Motor neuron (in vitro differentiated cells): ENCODE results near the gene FAM229B. TPM values are rescaled to one million over a fixed set of nuclear protein-coding genes. Genes with fewer than 3 reads are reported as not detected.
"Not testable (repeated sequence)": the region's sequence is repeated elsewhere in the genome, so short reads cannot be mapped to it uniquely, and the experiment has no call there.

ENCODE experiments used
- ATAC-seq, 8 experiments: fragments of 200-7000 bp; cut with Tn5 transposase; replicated peaks in 6 of 8; 2 replicates each; pipeline ENCODE4 v1.8.0; 2021; ENCODE audit warnings: mild to moderate bottlenecking in 8 of 8, moderate library complexity in 8 of 8
- H3K27ac ChIP-seq, 2 donors: fragments of 250-450 bp; sonication (Bioruptor Pico); 2 replicates each; pipeline ENCODE4 v1.9.0; 2021; ENCODE audit warnings: antibody characterized with exemption in 2 of 2, mild to moderate bottlenecking in 2 of 2, moderate library complexity in 1 of 2
- H3K4me1 ChIP-seq, 2 donors: fragments of 250-450 bp; sonication (Bioruptor Pico); replicated peaks in 1 of 2; 2 replicates each; pipeline ENCODE4 v1.6.1; 2021; ENCODE audit warnings: antibody characterized with exemption in 2 of 2, mild to moderate bottlenecking in 2 of 2, moderate library complexity in 1 of 2
- H3K4me3 ChIP-seq, 5 donors: fragments of 250-450 bp; sonication (Bioruptor Pico); 2 replicates each; pipeline ENCODE4 v1.9.0; 2021; ENCODE audit warnings: antibody characterized with exemption in 5 of 5, mild to moderate bottlenecking in 5 of 5, moderate library complexity in 4 of 5
- WGBS, 10 experiments: fragments of 450-650 bp; shearing (Covaris generic); methylation state at CpG; one replicate each; pipeline ENCODE4 v1.0.0; 2022; 5-methylcytosine and 5-hydroxymethylcytosine counted together
- in situ Hi-C, 9 experiments: fragments of 400-800 bp; cut with MboI; loops; one replicate each; pipeline ENCODE4 v1.15.0; 2021; ENCODE audit warnings: low sequenced_read_pairs in 9 of 9, low pct_unique_long_range_greater_than_20kb in 2 of 9; ENCODE audit not compliant: unreplicated experiment in 9 of 9
- total RNA-seq, 8 experiments: library from RNA; unstranded; fragments of 300-600 nt; gene quantifications; 2 replicates each; pipeline versions ENCODE4 v1.2.3 to v1.2.4, GENCODE V29; 2022

Gene FAM229B
- total RNA-seq, 8 experiments from 2014 or later: 10.7 to 121 (median 82.9) TPM

- 40 to 100% (median 90%) methylated on average over 1 to 5 of the region's 6 CpGs; no CpG with 5 or more reads in 1 of the 10 experiments for WGBS, 10 experiments
- Histone ChIP-seq H3K4me3 (no peak overlapping the region), H3K27ac (no peak overlapping the region), H3K4me1 (no peaks in the 10 kb centered on the region)
- peak in 1 of 8 experiments; percentile 25 for ATAC-seq
- in situ Hi-C loops: loop anchor here in 5 of 9 experiments (25.0 kb wide), 4 partner anchors 337 to 1012 kb away; a partner anchor contains a TSS
These were observed 38.2 kb upstream of the FAM229B start for GRCh38 chr6:112049026-112049799.

DNA sequence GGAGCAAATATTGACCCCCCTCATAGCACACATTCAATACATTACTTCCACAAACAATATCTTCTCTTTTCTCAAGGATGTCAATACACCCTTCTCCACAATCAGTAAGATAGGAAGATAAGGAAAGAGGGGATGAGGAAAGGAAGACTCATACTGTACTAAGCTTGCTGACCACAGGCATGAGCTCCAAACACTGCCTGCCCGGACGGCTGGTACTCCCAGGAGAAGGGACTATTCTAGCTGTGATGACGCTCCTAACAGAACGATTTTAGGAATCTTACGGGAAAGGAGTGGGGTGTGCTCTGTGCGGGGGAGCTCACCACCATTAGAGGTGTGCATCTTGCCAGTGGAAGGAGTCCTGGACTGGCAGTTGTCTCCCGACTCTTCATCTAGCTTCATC, 37.4 kb upstream of the FAM229B start:
- no peak overlapping the region for H3K27ac ChIP-seq
- 79 to 100% (median 90%) methylated on average over 1 to 6 of the region's 7 CpGs; no CpG with 5 or more reads in 2 of the 10 experiments for WGBS, 10 experiments
- H3K4me1 ChIP-seq: no peaks in the 10 kb centered on the region
- no peak overlapping the region for H3K4me3 ChIP-seq
- in situ Hi-C loops: loop anchor here in 5 of 9 experiments (25.0 kb wide), 4 partner anchors 338 to 1013 kb away; a partner anchor contains a TSS
- ATAC-seq: no peak

DNA sequence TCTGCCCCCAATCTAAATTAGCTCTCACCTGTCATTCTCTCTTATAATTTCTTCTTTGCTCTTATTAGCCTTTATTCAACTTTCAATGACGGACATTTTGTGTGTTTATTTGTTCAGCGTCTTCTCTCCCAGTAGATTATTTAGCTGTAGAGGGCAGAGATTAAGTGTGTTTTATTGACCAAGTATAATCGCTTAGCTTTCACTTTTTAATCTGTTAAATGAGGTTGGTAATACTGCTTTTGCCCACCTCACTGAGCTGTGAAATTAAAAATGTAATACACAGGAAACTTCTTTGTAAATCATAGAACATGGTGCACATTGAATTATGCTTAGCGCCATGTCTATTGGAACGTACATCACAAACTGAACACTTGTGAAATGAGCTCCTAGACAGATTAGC, 37.0 kb upstream of the FAM229B start:
- WGBS, 10 experiments: 60 to 98% (median 94%) methylated on average over 1 to 5 of the region's 5 CpGs
- Histone ChIP-seq H3K4me1 (no peaks in the 10 kb centered on the region), H3K4me3 (no peak overlapping the region), H3K27ac (no peak overlapping the region)
- in situ Hi-C loops: no loop called here
- ATAC-seq: no peak

- 0 to 100% (median 90%) methylated on average over 1 to 3 of the region's 4 CpGs; no CpG with 5 or more reads in 1 of the 10 experiments for WGBS, 10 experiments
- in situ Hi-C loops, ATAC-seq: not testable (repeated sequence)
These were observed 36.1 kb upstream of the FAM229B start for GRCh38 chr6:112051251-112051740.

GRCh38 chr6:112054001-112054400, 33.4 kb upstream of the FAM229B start, which contains the start of gene CCN6:
CCN6 (plus strand) TSS chr6:112054104; CDS start chr6:112054358, 254 bp downstream.
- 78 to 100% (median 91%) methylated on average over 1 to 9 of the region's 12 CpGs; no CpG with 5 or more reads in 1 of the 10 experiments for WGBS, 10 experiments
- ATAC-seq: no peak
- in situ Hi-C loops: no loop called here

More at GRCh38 chr6:112051251-112051740, 36.1 kb upstream of the FAM229B start:
- not testable (repeated sequence) for H3K4me1 ChIP-seq, H3K27ac ChIP-seq, H3K4me3 ChIP-seq

GRCh38 chr6:112054555-112055190, 32.7 kb upstream of the FAM229B start:
- Histone ChIP-seq H3K27ac (no peak overlapping the region), H3K4me1 (no peaks in the 10 kb centered on the region), H3K4me3 (no peak overlapping the region)
- 29 to 100% (median 75%) methylated on average over 1 to 10 of the region's 10 CpGs for WGBS, 10 experiments
- peak in 1 of 8 experiments; percentile 23 for ATAC-seq
- in situ Hi-C loops: no loop called here

More at GRCh38 chr6:112054001-112054400, 33.4 kb upstream of the FAM229B start, which contains the start of gene CCN6:
- Histone ChIP-seq H3K4me1 (no peaks in the 10 kb centered on the region), H3K4me3 (no peak within 1 kb of the TSS), H3K27ac (no peak within 1 kb of the TSS)

- Histone ChIP-seq H3K4me3 (no peak overlapping the region), H3K27ac (no peak overlapping the region), H3K4me1 (no peaks in the 10 kb centered on the region)
- in situ Hi-C loops: no loop called here
- ATAC-seq: peak in 3 of 8 experiments; percentile 18 to 79 (median 51)
- 45 to 100% (median 71%) methylated on average over 1 to 4 of the region's 4 CpGs; no CpG with 5 or more reads in 1 of the 10 experiments for WGBS, 10 experiments
These were observed 29.0 kb upstream of the FAM229B start for GRCh38 chr6:112058243-112059032.

DNA sequence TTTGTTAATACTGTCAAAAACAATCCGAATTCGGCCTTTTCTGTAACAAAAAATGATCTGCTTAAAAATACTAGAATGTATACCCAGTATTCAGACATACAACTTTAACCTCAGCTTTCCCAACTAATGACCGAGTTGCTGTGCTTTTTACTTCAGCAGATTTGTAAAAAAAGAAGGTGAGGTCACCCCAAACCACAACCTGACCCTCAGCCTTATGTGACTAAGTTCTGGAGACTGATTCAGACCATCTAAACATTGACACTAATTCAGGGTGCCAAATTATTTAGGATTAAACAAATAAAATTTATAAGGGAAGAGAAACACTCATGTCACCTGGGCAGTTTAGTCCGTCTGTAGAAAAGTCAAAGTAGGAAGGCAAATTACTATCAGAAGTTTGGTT, 25.8 kb upstream of the FAM229B start:
- Histone ChIP-seq H3K4me1 (no peaks in the 10 kb centered on the region), H3K27ac (no peak overlapping the region), H3K4me3 (no peak overlapping the region)
- in situ Hi-C loops: no loop called here
- 60 to 94% (median 85%) methylated on average over 1 to 4 of the region's 4 CpGs for WGBS, 10 experiments
- ATAC-seq: no peak

DNA sequence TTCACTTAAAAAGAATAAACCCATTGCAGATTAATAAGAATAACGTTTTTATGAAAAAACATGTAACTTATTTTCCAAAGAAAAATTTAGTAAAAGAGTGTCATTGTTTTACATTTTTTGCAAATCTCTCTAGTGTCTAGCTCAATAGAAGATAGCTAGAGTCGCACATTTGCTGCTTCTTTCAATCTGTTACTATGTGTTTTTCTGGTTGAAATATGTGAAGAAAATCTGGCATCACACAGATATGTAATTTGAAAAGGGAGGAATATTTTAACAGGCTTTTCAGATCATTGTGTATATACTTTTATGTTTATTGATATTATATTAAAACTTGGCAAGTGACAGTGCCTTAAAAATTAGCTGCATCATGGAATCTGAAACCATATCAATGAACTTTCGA, 24.4 kb upstream of the FAM229B start:
- in situ Hi-C loops: no loop called here
- H3K27ac ChIP-seq: no peak overlapping the region
- ATAC-seq: no peak
- WGBS, 10 experiments: 47 to 100% (median 84%) methylated on average over 1 to 3 of the region's 3 CpGs
- H3K4me1 ChIP-seq: no peaks in the 10 kb centered on the region
- H3K4me3 ChIP-seq: no peak overlapping the region

GRCh38 chr6:112065426-112065986, 21.9 kb upstream of the FAM229B start:
- H3K4me3 ChIP-seq: no peak overlapping the region
- H3K27ac ChIP-seq: no peak overlapping the region
- 22 to 100% (median 57%) methylated on average over 1 to 5 of the region's 6 CpGs; no CpG with 5 or more reads in 3 of the 10 experiments for WGBS, 10 experiments
- in situ Hi-C loops: no loop called here
- H3K4me1 ChIP-seq: no peaks in the 10 kb centered on the region
- ATAC-seq: peak in 1 of 8 experiments; percentile 14

DNA sequence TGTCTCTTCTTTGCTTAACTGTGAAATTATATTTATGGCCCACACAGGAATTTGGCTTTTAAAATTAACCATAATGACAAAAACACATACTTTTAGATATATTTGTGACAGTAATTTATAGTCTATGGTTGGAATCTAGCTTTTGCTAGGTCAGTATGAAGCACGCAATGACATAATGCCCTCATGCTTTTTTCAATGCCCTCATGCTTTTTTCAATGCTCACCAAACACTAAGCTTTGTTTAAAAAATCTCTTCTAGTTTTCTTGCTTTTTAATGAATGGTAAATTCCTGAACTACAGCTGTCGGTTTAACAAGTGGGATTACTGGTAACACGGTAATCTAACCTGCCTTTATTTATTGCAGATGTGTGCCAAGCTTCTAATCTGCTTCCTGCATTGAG, 20.8 kb upstream of the FAM229B start:
- no peak for ATAC-seq
- Histone ChIP-seq H3K27ac (no peak overlapping the region), H3K4me3 (no peak overlapping the region), H3K4me1 (no peaks in the 10 kb centered on the region)
- WGBS, 10 experiments: 51 to 100% (median 89%) methylated on average over 1 to 3 of the region's 3 CpGs; no CpG with 5 or more reads in 2 of the 10 experiments
- in situ Hi-C loops: no loop called here

DNA sequence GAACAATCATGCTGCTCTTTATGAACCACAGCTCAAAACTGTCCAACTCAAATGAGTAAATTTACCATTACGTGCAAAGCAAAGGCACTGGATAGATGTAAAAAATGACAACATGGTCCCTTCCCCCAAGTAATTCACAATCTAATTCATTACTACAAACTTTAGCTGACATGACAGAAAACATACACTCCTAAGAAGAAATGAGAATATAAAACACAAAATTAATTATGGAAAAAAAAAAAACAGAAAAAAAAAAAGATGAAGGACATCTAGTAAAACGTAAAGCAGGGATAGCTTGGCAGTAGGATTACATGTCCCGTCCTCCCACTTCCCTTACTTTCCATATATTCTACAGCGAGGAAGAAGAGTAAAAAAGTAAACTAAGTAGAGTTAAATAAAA, 5.8 kb upstream of the FAM229B start:
- H3K4me1 ChIP-seq: peaks cover 0 to 6% of the 10 kb centered on the region in 2 donors
- in situ Hi-C loops: no loop called here
- ATAC-seq: no peak
- H3K4me3 ChIP-seq: no peak overlapping the region
- 87 to 100% (median 96%) methylated on average over 1 to 4 of the region's 4 CpGs for WGBS, 10 experiments
- H3K27ac ChIP-seq: no peak overlapping the region
